Esophagus squamous epithelium (tissue), 4 donors: ENCODE results near the gene HIRA.

ENCODE experiments used
- CTCF ChIP-seq, 6 experiments: fragments of 450-650 bp in 4 of 6; fragments of 200-600 bp in 2 of 6; sonication (generic) in 2 of 6; IDR thresholded peaks; one replicate each; pipeline ENCODE4 v1.5.1; 2016 to 2019; ENCODE audit warnings: antibody characterized with exemption in 6 of 6, mild to moderate bottlenecking in 4 of 6, moderate library complexity in 4 of 6
- POLR2A ChIP-seq, 4 donors: fragments of 450-650 bp; IDR thresholded peaks; one replicate each; pipeline ENCODE4 v1.6.1; 2017; ENCODE audit warnings: antibody characterized with exemption in 4 of 4, mild to moderate bottlenecking in 4 of 4, moderate library complexity in 3 of 4

GRCh38 chr22:19291218-19291579, 140.3 kb downstream of the HIRA start:
- TF ChIP-seq CTCF (IDR thresholded peaks at IDR 0.05) (no peak), POLR2A (IDR thresholded peaks at IDR 0.05) (no peak)
